AG04450 (cell line): ENCODE results near the gene FHL2. TPM values are rescaled to one million over a fixed set of nuclear protein-coding genes. Genes with fewer than 3 reads are reported as not detected.

Source experiments
- CTCF ChIA-PET: fragments of 300-600, 350-600 bp; formaldehyde crosslinking; extraction: SDS; loops from one replicate; lab custom pipeline; 2022; ENCODE audit warnings: antibody characterized with exemption, inconsistent platforms; lab: Charles Lee
- POLR2A ChIA-PET: fragments of 350-600 bp; formaldehyde crosslinking; extraction: SDS; loops from one replicate; lab custom pipeline; 2021; ENCODE audit warnings: antibody characterized with exemption, inconsistent platforms; lab: Yijun Ruan, JAX
- DNase-seq: peaks from one replicate; pipeline ENCODE4 v3.0.0-alpha.2; 2011; ENCODE audit warnings: low read depth, low spot score
- H3K27ac ChIP-seq: one replicate; pipeline ENCODE4 v1.5.1; 2012; ENCODE audit warnings: low read depth, low read length, control low read depth
- H3K27me3 ChIP-seq: one replicate; pipeline ENCODE4 v1.6.0; 2012; ENCODE audit warnings: low read length; ENCODE audit not compliant: control insufficient read depth, insufficient read depth
- H3K4me3 ChIP-seq: 2 replicates; pipeline ENCODE4 v1.5.1; 2011; ENCODE audit warnings: mild to moderate bottlenecking, low read depth, low read length, control low read depth
- H3K9me3 ChIP-seq: 2 replicates; pipeline ENCODE4 v1.5.1; 2012; ENCODE audit warnings: low read length; ENCODE audit not compliant: control insufficient read depth, insufficient read depth
- polyA plus RNA-seq: library from polyadenylated mRNA; depleted of rRNA; stranded (reverse); fragments of >200 nt; gene quantifications from 2 replicates; pipeline ENCODE4 v1.2.3, GENCODE V29; 2011
- TF ChIP-seq, protein P1 (sequence below): IDR thresholded peaks from 2 replicates; pipeline ENCODE4 v1.5.1; 2011; ENCODE audit warnings: low read depth, low read length, control low read depth, inconsistent platforms

The FHL2 gene
- polyA plus RNA-seq, 1 experiment, result 497 TPM

GRCh38 chr2:105371156-105371555, 27.7 kb downstream of the FHL2 start:
- CTCF ChIA-PET, result interaction anchor here (0.9 to 2.6 kb wide), 4 partner anchors 17 to 175 kb away, joined by 3 to 16 read pairs (median 4); no protein-coding TSS in a partner anchor
- TF ChIP-seq, protein P1, sequence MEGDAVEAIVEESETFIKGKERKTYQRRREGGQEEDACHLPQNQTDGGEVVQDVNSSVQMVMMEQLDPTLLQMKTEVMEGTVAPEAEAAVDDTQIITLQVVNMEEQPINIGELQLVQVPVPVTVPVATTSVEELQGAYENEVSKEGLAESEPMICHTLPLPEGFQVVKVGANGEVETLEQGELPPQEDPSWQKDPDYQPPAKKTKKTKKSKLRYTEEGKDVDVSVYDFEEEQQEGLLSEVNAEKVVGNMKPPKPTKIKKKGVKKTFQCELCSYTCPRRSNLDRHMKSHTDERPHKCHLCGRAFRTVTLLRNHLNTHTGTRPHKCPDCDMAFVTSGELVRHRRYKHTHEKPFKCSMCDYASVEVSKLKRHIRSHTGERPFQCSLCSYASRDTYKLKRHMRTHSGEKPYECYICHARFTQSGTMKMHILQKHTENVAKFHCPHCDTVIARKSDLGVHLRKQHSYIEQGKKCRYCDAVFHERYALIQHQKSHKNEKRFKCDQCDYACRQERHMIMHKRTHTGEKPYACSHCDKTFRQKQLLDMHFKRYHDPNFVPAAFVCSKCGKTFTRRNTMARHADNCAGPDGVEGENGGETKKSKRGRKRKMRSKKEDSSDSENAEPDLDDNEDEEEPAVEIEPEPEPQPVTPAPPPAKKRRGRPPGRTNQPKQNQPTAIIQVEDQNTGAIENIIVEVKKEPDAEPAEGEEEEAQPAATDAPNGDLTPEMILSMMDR, result no peak
- no peak overlapping the region for H3K4me3 ChIP-seq
- H3K27me3 ChIP-seq, result no peaks in the 10 kb centered on the region
- H3K9me3 ChIP-seq, result no peaks in the 10 kb centered on the region
- POLR2A ChIA-PET, result no interaction called here
- peak overlapping the region; percentile 68 for H3K27ac ChIP-seq
- DNase-seq, result no peak

DNA sequence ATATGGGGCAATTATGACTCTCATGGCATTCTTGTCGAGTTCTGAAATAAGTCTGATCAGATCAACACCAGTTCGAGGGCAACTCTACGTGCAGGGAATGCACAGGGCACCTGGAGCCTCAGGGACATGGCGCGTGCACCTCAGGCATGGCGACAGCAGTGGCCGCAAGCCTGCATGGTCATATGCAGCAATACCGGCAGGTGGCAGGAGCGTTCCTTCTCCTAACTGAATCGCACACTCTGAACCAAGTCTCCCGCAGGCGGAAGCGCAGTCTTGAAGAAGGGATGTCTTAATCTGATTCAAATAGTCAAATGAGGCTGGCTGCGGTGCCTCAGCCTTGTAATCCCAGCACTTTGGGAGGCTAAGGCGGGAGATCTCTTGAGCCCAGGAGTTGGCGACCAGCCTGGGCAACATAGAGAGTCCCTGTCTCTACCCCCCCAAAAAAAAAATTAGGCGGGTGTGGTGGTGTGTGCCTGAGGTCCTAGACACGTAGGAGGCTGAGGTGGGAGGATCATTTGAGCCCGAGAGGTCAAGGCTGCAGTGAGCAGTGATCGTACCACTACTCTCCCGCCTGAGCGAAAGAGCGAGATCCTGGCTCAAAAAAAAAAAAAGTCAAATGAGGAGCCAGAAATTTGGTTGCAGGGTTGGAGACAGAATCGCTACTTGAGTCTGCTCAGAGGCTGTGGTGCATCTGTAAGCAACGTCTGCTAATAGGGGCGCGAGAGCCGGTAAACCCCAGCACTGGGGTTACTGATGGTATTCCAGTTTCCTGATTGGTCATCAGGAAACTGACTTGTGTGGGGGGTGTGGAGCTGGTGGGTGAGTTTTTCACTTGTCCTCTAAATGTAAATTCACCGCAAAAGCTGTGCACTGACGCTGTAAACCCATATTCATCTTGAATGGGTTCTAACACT, 28.8 kb downstream of the FHL2 start:
- Histone ChIP-seq H3K9me3 (no peaks in the 10 kb centered on the region), H3K27ac (peak overlapping the region; percentile 47), H3K27me3 (no peaks in the 10 kb centered on the region), H3K4me3 (no peak overlapping the region)
- ChIA-PET CTCF (interaction anchor here (0.9 to 3.7 kb wide), 11 partner anchors 15 to 175 kb away, joined by 3 to 41 read pairs (median 5); no protein-coding TSS in a partner anchor), POLR2A (no interaction called here)
- TF ChIP-seq, protein P1, result peak; percentile 76
- peak; percentile 63 for DNase-seq

- Histone ChIP-seq H3K9me3 (no peaks in the 10 kb centered on the region), H3K27ac (no peak overlapping the region), H3K4me3 (no peak overlapping the region), H3K27me3 (no peaks in the 10 kb centered on the region)
- ChIA-PET CTCF (interaction anchor here (0.9 to 3.7 kb wide), 10 partner anchors 11 to 176 kb away, joined by 3 to 41 read pairs (median 4); no protein-coding TSS in a partner anchor), POLR2A (interaction anchor here (0.5 kb wide), 1 partner anchor 38 kb away, joined by 3 read pairs; no protein-coding TSS in a partner anchor)
- TF ChIP-seq, protein P1, result no peak
- DNase-seq, result no peak
Observed at GRCh38 chr2:105368759-105369408, 30.0 kb downstream of the FHL2 start.

- H3K27me3 ChIP-seq, result no peaks in the 10 kb centered on the region
- no peaks in the 10 kb centered on the region for H3K9me3 ChIP-seq
- POLR2A ChIA-PET, result interaction anchor here (0.6 kb wide), 1 partner anchor 9 kb away, joined by 5 read pairs; no protein-coding TSS in a partner anchor
- TF ChIP-seq, protein P1, result no peak
- H3K4me3 ChIP-seq, result no peak overlapping the region
- DNase-seq, result no peak
- no peak overlapping the region for H3K27ac ChIP-seq
- CTCF ChIA-PET, result interaction anchor here (0.6 to 1.7 kb wide), 4 partner anchors 20 to 382 kb away, joined by 3 to 13 read pairs (median 4); no protein-coding TSS in a partner anchor
Observed at GRCh38 chr2:105365206-105365605, 33.6 kb downstream of the FHL2 start.
